Stomach (tissue), 9 donors: Measurements from ENCODE around the gene RSBN1. TPM values are rescaled to one million over a fixed set of nuclear protein-coding genes. Genes with fewer than 3 reads are reported as not detected.

Experiments used
- DNase-seq, 2 donors: peaks; one replicate each; pipeline versions ENCODE4 v3.0.0 to v3.0.0-alpha.2; 2013 to 2019
- H3K27ac ChIP-seq, 5 donors: fragments of 200-600 bp in 4 of 5; sonication (generic) in 4 of 5; one replicate each; pipeline ENCODE4 v1.5.1; 2013 to 2019; ENCODE audit warnings: mild to moderate bottlenecking in 1 of 5, moderate library complexity in 1 of 5
- H3K27me3 ChIP-seq, 3 donors: fragments of 200-600 bp; sonication (generic); one replicate each; pipeline ENCODE4 v1.5.1; 2017 to 2019; ENCODE audit warnings: mixed run types in 1 of 3
- H3K36me3 ChIP-seq, 4 donors: fragments of 200-600 bp; sonication (generic); 1 replicate in 3 of 4; 2 replicates in 1 of 4; pipeline ENCODE4 v1.5.1; 2016 to 2019
- H3K4me1 ChIP-seq, 4 donors: fragments of 200-600 bp; sonication (generic); one replicate each; pipeline ENCODE4 v1.5.1; 2016 to 2019
- H3K4me3 ChIP-seq, 4 donors: fragments of 200-600 bp; sonication (generic) in 3 of 4; one replicate each; pipeline ENCODE4 v1.5.1; 2016 to 2019; ENCODE audit warnings: mild to moderate bottlenecking in 1 of 4
- H3K9me3 ChIP-seq, 4 donors: fragments of 200-600 bp; sonication (generic); one replicate each; pipeline ENCODE4 v1.5.1; 2016 to 2019
- EP300 ChIP-seq: sonication (generic); formaldehyde crosslinking; IDR thresholded peaks from one replicate; pipeline ENCODE4 v1.6.1; 2017; ENCODE audit warnings: antibody characterized with exemption
- POLR2A ChIP-seq, 4 donors: fragments of 450-650 bp; IDR thresholded peaks; one replicate each; pipeline ENCODE4 v1.6.1; 2016; ENCODE audit warnings: antibody characterized with exemption in 4 of 4, control low read depth in 2 of 4, mild to moderate bottlenecking in 1 of 4, moderate library complexity in 1 of 4
- POLR2AphosphoS5 ChIP-seq, 3 donors: sonication (generic); formaldehyde crosslinking; IDR thresholded peaks; one replicate each; pipeline ENCODE4 v1.6.1; 2016; ENCODE audit warnings: antibody characterized with exemption in 3 of 3
- WGBS, 5 donors: extraction: QIAGEN DNeasy Blood & Tissue Kit in 3 of 5; methylation state at CpG; one replicate each; pipeline versions ENCODE4 v1.1.5 to v1.1.7; 2013 to 2018; 5-methylcytosine and 5-hydroxymethylcytosine counted together
- intact Hi-C: fragments of 100-400 bp; cut with DNase I; formaldehyde crosslinking; loops from one replicate; pipeline ENCODE4 v1.15.1; 2023; ENCODE audit warnings: low total_unique reads
- polyA plus RNA-seq, 3 donors: library from polyadenylated mRNA; stranded (reverse); fragments of 200-250 nt; gene quantifications; one replicate each; pipeline ENCODE4 v1.2.3, GENCODE V29; 2013
- total RNA-seq, 5 donors: library from RNA; depleted of rRNA; stranded (reverse); fragments of >200 nt; gene quantifications; one replicate each; pipeline versions ENCODE4 v1.1.0 to v1.2.3, GENCODE V29; 2014 to 2016
- TF ChIP-seq, protein P1 (sequence below), 7 experiments: fragments of 450-650 bp in 4 of 7; fragments of 200-600 bp in 3 of 7; sonication (generic) in 3 of 7; IDR thresholded peaks; one replicate each; pipeline ENCODE4 v1.5.1; 2016 to 2019; ENCODE audit warnings: antibody characterized with exemption in 7 of 7, control low read depth in 2 of 7, mild to moderate bottlenecking in 1 of 7
- donor health status: healthy with polysubstance abuse.
- donor health status: Bipolar disorder and iron deficiency.
- donor health status: healthy.

The RSBN1 gene
- total and polyA plus RNA-seq, 8 donors, result 2.8 to 58.9 (median 12.6) TPM

DNA sequence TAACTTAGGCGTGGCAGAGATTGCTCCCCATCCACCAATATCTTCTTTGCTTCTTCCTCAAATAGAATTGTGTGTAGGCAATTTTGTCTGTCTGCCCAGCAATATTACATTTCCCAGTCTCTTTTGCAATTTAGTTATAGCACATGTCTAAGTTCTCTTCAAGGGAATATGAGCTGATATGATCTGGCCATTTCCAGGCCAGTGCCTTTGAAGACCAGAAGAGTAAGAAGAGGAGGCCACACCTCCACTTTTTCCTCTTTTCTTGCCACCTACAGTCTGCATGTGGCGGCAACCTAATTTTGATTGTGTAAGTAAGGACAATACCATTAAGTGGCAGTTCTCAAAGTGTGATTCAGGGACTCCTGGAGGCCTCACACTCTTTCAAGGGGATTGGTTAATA lies 6.3 kb upstream of the RSBN1 start:
- no peak overlapping the region for H3K4me3 ChIP-seq
- 88 to 99% (median 92%) methylated on average over 2 of the region's 2 CpGs for WGBS, 5 donors
- H3K27me3 ChIP-seq, result no peaks in the 10 kb centered on the region
- no peak overlapping the region for H3K27ac ChIP-seq
- intact Hi-C loops, result no loop called here
- no peak for TF ChIP-seq POLR2A (IDR thresholded peaks at IDR 0.05)
- TF ChIP-seq, protein P1, sequence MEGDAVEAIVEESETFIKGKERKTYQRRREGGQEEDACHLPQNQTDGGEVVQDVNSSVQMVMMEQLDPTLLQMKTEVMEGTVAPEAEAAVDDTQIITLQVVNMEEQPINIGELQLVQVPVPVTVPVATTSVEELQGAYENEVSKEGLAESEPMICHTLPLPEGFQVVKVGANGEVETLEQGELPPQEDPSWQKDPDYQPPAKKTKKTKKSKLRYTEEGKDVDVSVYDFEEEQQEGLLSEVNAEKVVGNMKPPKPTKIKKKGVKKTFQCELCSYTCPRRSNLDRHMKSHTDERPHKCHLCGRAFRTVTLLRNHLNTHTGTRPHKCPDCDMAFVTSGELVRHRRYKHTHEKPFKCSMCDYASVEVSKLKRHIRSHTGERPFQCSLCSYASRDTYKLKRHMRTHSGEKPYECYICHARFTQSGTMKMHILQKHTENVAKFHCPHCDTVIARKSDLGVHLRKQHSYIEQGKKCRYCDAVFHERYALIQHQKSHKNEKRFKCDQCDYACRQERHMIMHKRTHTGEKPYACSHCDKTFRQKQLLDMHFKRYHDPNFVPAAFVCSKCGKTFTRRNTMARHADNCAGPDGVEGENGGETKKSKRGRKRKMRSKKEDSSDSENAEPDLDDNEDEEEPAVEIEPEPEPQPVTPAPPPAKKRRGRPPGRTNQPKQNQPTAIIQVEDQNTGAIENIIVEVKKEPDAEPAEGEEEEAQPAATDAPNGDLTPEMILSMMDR (IDR thresholded peaks at IDR 0.05), result no peak
- no peak for TF ChIP-seq EP300
- no peak for TF ChIP-seq POLR2AphosphoS5 (IDR thresholded peaks at IDR 0.05)
- H3K36me3 ChIP-seq, result peaks cover 0 to 11% (median 0%) of the 10 kb centered on the region in 4 donors
- no peaks in the 10 kb centered on the region for H3K9me3 ChIP-seq
- no peaks in the 10 kb centered on the region for H3K4me1 ChIP-seq
- DNase-seq, result no peak

DNA sequence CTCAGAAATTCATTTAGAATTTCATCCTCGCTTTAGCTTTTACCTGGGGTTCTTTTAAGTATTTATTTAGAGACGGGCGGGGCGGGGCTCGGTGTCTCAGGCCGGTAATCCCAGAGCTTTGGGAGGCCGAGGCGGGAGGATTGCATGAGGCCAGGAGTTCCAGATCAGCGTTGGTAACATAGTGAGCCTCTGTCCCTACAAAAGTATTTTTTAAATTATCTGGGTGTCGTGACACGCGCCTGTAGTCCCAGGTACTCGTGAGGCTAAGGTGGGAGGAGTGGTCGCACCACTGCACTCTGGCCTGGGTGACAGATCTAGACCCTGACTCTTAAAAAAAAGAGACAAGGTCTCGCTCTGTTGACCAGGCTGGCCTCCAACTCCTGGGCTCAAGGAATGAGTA lies 942 bp upstream of the RSBN1 start:
- Histone ChIP-seq H3K27ac (peak overlapping the region in 2 of 5 donors; percentile 97 to 98), H3K27me3 (no peaks in the 10 kb centered on the region), H3K9me3 (no peaks in the 10 kb centered on the region), H3K36me3 (peaks cover 0 to 4% (median 0%) of the 10 kb centered on the region in 4 donors), H3K4me1 (peaks cover 16 to 36% (median 25%) of the 10 kb centered on the region in 4 donors), H3K4me3 (peak overlapping the region in 1 of 4 donors; percentile 88)
- intact Hi-C loops, result no loop called here
- TF ChIP-seq EP300 (no peak), POLR2A (IDR thresholded peaks at IDR 0.05) (no peak), POLR2AphosphoS5 (IDR thresholded peaks at IDR 0.05) (no peak)
- TF ChIP-seq, protein P1 (IDR thresholded peaks at IDR 0.05), result no peak
- WGBS, 5 donors, result 86 to 95% (median 92%) methylated on average over 15 of the region's 15 CpGs
- peak in 1 of 2 donors; percentile 16 for DNase-seq

DNA sequence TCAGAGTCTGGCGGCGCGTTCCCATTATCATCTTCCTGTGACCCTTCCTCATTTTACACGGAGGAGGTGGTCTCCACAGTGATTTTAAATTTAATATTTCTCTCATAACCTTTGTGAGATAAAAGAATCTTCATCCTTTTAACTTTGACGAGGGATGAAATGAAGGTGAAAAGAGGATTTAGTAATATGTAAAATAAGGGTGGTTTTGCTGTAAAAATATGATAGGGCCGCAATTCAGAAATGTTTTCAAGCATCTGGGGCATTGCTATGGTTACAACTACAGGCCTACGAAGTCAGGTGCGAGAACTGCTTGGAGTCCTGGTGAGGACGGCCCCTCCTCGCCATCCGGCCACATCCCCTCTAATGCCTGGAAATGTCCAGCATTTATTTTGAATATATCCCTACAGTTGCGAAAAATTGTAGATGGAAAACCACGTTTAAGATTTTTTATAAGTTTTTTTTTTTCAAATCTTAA lies 422 bp upstream of the RSBN1 start:
- intact Hi-C loops, result no loop called here
- Histone ChIP-seq H3K36me3 (no peaks in the 10 kb centered on the region), H3K27me3 (no peaks in the 10 kb centered on the region), H3K4me1 (peaks cover 16 to 41% (median 29%) of the 10 kb centered on the region in 4 donors), H3K9me3 (no peaks in the 10 kb centered on the region), H3K27ac (peak overlapping the region; percentile 78 to 99 (median 97)), H3K4me3 (peak overlapping the region; percentile 88 to 97 (median 92))
- TF ChIP-seq EP300 (no peak), POLR2A (IDR thresholded peaks at IDR 0.05) (no peak), POLR2AphosphoS5 (IDR thresholded peaks at IDR 0.05) (no peak)
- TF ChIP-seq, protein P1 (IDR thresholded peaks at IDR 0.05), result no peak
- DNase-seq, result peak in 1 of 2 donors; percentile 74
- 15 to 22% (median 19%) methylated on average over 13 of the region's 13 CpGs for WGBS, 5 donors

DNA sequence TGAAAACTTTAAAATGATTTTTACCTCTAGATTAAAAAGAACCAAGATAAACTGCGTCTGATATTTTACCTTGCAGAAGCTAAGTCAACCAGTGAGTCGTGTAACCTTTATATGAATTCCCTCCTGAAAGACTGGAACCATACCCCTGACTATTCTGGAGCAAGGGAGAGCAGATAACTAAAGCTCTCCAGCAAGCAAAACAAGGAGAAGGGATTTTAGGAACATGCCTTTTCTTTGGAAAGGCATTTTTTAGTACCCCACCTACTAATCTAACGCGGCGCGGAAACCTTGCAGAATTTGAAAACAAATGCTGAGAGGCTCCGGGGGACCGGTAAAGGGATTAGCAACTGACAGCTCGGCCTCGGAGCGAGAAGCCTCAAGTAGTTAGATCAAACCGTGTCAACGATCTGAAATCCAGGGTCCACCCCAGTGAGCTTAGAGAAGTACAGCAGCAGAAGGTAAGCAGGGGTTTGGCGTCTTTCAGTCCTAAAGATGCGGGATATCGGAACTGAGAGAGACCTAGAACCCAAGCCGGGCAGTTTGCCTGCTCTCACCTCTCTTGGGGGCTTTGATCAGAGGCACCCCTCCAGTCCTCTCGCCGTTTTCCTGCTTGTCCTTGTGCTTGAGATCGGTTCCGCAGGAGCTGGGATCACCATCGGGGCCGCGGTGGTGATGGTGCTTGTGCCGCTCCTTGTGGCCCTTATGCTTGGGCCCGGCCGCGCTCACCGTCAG lies 954 bp downstream of the RSBN1 start:
- intact Hi-C loops, result no loop called here

More for the DNA sequence above, 954 bp downstream of the RSBN1 start:
- WGBS, 5 donors, result 0 to 1% (median 0%) methylated on average over 29 of the region's 29 CpGs
- Histone ChIP-seq H3K4me3 (peak overlapping the region; percentile 88 to 97 (median 92)), H3K9me3 (no peaks in the 10 kb centered on the region), H3K4me1 (peaks cover 16 to 51% (median 35%) of the 10 kb centered on the region in 4 donors), H3K27ac (peak overlapping the region; percentile 97 to 99 (median 97)), H3K27me3 (no peaks in the 10 kb centered on the region), H3K36me3 (no peaks in the 10 kb centered on the region)
- TF ChIP-seq POLR2A (IDR thresholded peaks at IDR 0.05), result no peak
- no peak for TF ChIP-seq POLR2AphosphoS5 (IDR thresholded peaks at IDR 0.05)
- TF ChIP-seq EP300, result no peak
- TF ChIP-seq, protein P1 (IDR thresholded peaks at IDR 0.05), result no peak
- no peak for DNase-seq
